Caco-2 (cell line): ENCODE measurements around the gene MYF6. TPM values are rescaled to one million over a fixed set of nuclear protein-coding genes. Genes with fewer than 3 reads are reported as not detected.

Experiments used
- BruUV-seq: library from RNA; stranded (reverse); fragments of 400-500 nt; replicated peaks from 2 replicates; lab custom pipeline; 2021; lab: Mats Ljungman, UMichigan
- CTCF ChIA-PET: fragments of 300-600 bp; sonication (Branson Sonifier 250); formaldehyde crosslinking; loops from one replicate; lab custom pipeline; 2022; ENCODE audit warnings: antibody characterized with exemption; lab: Charles Lee
- POLR2A ChIA-PET: fragments of 300-600 bp; sonication (Branson Sonifier 250); formaldehyde crosslinking; loops from one replicate; lab custom pipeline; 2022; ENCODE audit warnings: antibody characterized with exemption; lab: Charles Lee
- DNase-seq, 2 experiments: peaks; one replicate each; pipeline versions ENCODE4 v3.0.0 to v3.0.0-alpha.2; 2020 to 2022
- H3K27me3 ChIP-seq: replicated peaks from 2 replicates; pipeline ENCODE4 v1.6.0; 2011; ENCODE audit warnings: low read length; ENCODE audit not compliant: control insufficient read depth, insufficient read depth
- H3K36me3 ChIP-seq: 2 replicates; pipeline ENCODE4 v1.5.1; 2011; ENCODE audit warnings: low read length; ENCODE audit not compliant: control insufficient read depth, insufficient read depth
- H3K4me1 ChIP-seq: fragments of 250-450 bp; sonication (Bioruptor Pico); 2 replicates; pipeline ENCODE4 v1.5.1; 2020; ENCODE audit warnings: mild to moderate bottlenecking
- H3K4me3 ChIP-seq: 2 replicates; pipeline ENCODE4 v1.5.1; 2011; ENCODE audit warnings: low read depth, mild to moderate bottlenecking, control low read depth, low read length
- H3K9me3 ChIP-seq: fragments of 250-450 bp; sonication (Bioruptor Pico); 2 replicates; pipeline ENCODE4 v1.5.1; 2020; ENCODE audit warnings: mild to moderate bottlenecking, moderate library complexity
- H3K27ac Mint-ChIP-seq: one replicate; pipeline ENCODE4 v1.8.0; 2022; ENCODE audit warnings: mixed read lengths; ENCODE audit not compliant: unreplicated experiment
- H3K27me3 Mint-ChIP-seq: one replicate; pipeline ENCODE4 v1.8.0; 2022; ENCODE audit warnings: mixed read lengths; ENCODE audit not compliant: insufficient read depth, unreplicated experiment
- H3K36me3 Mint-ChIP-seq: one replicate; pipeline ENCODE4 v1.8.0; 2022; ENCODE audit warnings: mild to moderate bottlenecking, mixed read lengths; ENCODE audit not compliant: insufficient read depth, unreplicated experiment
- H3K4me1 Mint-ChIP-seq: one replicate; pipeline ENCODE4 v1.8.0; 2022; ENCODE audit warnings: low read depth, mixed read lengths; ENCODE audit not compliant: unreplicated experiment
- H3K4me3 Mint-ChIP-seq: one replicate; pipeline ENCODE4 v1.8.0; 2022; ENCODE audit warnings: mild to moderate bottlenecking, moderate library complexity, mixed read lengths; ENCODE audit not compliant: unreplicated experiment
- H3K9me3 Mint-ChIP-seq: one replicate; pipeline ENCODE4 v1.8.0; 2022; ENCODE audit warnings: mixed read lengths; ENCODE audit not compliant: unreplicated experiment
- CTCF ChIP-seq, 2 experiments: fragments of 200-600 bp in 1 of 2; IDR thresholded peaks; 1 replicate in 1 of 2; 2 replicates in 1 of 2; pipeline versions ENCODE4 v1.5.1 to v1.8.0; 2011 to 2022; ENCODE audit warnings: antibody characterized with exemption in 1 of 2, control low read depth in 1 of 2, inconsistent platforms in 1 of 2, low read depth in 1 of 2, low read length in 1 of 2, mild to moderate bottlenecking in 1 of 2, moderate library complexity in 1 of 2; ENCODE audit not compliant: insufficient read depth in 1 of 2, severe bottlenecking in 1 of 2, unreplicated experiment in 1 of 2
- intact Hi-C: fragments of 100-400 bp; cut with micrococcal nuclease; formaldehyde crosslinking; loops from one replicate; pipeline ENCODE4 v1.10.0; 2022; ENCODE audit not compliant: unreplicated experiment
- total RNA-seq: library from RNA; stranded (reverse); gene quantifications from 2 replicates; pipeline ENCODE4 v1.2.3, GENCODE V29; 2022

MYF6 gene
- total RNA-seq, 1 experiment from 2014 or later, result not detected

GRCh38 chr12:80745851-80746505 is 38.5 kb downstream of the MYF6 start:
- TF ChIP-seq CTCF (IDR thresholded peaks at IDR 0.05; ENCODE audit: insufficient read depth in 1 of 2, low read depth in 1 of 2, low read length in 1 of 2, severe bottlenecking in 1 of 2, unreplicated experiment in 1 of 2), result no peak
- Mint-ChIP-seq H3K27ac (no peak overlapping the region), H3K4me1 (no peaks in the 10 kb centered on the region), H3K4me3 (no peak overlapping the region), H3K27me3 (peaks cover 15% of the 10 kb centered on the region), H3K9me3 (no peaks in the 10 kb centered on the region), H3K36me3 (no peaks in the 10 kb centered on the region)
- ChIA-PET CTCF (no interaction called here), POLR2A (no interaction called here)
- intact Hi-C loops, result no loop called here
- Histone ChIP-seq H3K36me3 (no peaks in the 10 kb centered on the region), H3K4me3 (no peak overlapping the region), H3K9me3 (no peaks in the 10 kb centered on the region), H3K4me1 (no peaks in the 10 kb centered on the region), H3K27me3 (no peaks in the 10 kb centered on the region)
- DNase-seq, result no peak
- no TSS peak for BruUV-seq

- H3K36me3 ChIP-seq, result no peaks in the 10 kb centered on the region
- no peak for DNase-seq
- H3K36me3 Mint-ChIP-seq, result no peaks in the 10 kb centered on the region
- CTCF ChIA-PET, result no interaction called here
- POLR2A ChIA-PET, result no interaction called here
- H3K4me1 ChIP-seq, result no peaks in the 10 kb centered on the region
- H3K4me3 ChIP-seq, result no peak overlapping the region
- TF ChIP-seq CTCF (IDR thresholded peaks at IDR 0.05; ENCODE audit: insufficient read depth in 1 of 2, low read depth in 1 of 2, low read length in 1 of 2, severe bottlenecking in 1 of 2, unreplicated experiment in 1 of 2), result no peak
- no peaks in the 10 kb centered on the region for H3K9me3 Mint-ChIP-seq
- H3K4me1 Mint-ChIP-seq, result no peaks in the 10 kb centered on the region
- BruUV-seq, result no TSS peak
- H3K9me3 ChIP-seq, result no peaks in the 10 kb centered on the region
- H3K4me3 Mint-ChIP-seq, result no peak overlapping the region
- intact Hi-C loops, result no loop called here
- H3K27me3 Mint-ChIP-seq, result peaks cover 2% of the 10 kb centered on the region
- no peaks in the 10 kb centered on the region for H3K27me3 ChIP-seq
- no peak overlapping the region for H3K27ac Mint-ChIP-seq
Measured at GRCh38 chr12:80747800-80748199, 40.4 kb downstream of the MYF6 start.

GRCh38 chr12:80749456-80749855 is 42.0 kb downstream of the MYF6 start:
- H3K27me3 Mint-ChIP-seq, result peaks cover 2% of the 10 kb centered on the region
- no peak overlapping the region for H3K4me3 Mint-ChIP-seq
- H3K4me1 ChIP-seq, result no peaks in the 10 kb centered on the region
- H3K27ac Mint-ChIP-seq, result no peak overlapping the region
- no peaks in the 10 kb centered on the region for H3K27me3 ChIP-seq
- intact Hi-C loops, result no loop called here
- H3K36me3 ChIP-seq, result no peaks in the 10 kb centered on the region
- H3K4me3 ChIP-seq, result no peak overlapping the region
- no peaks in the 10 kb centered on the region for H3K9me3 Mint-ChIP-seq
- ChIA-PET CTCF (no interaction called here), POLR2A (no interaction called here)
- no peaks in the 10 kb centered on the region for H3K4me1 Mint-ChIP-seq
- no peak for DNase-seq
- H3K36me3 Mint-ChIP-seq, result no peaks in the 10 kb centered on the region
- H3K9me3 ChIP-seq, result no peaks in the 10 kb centered on the region
- BruUV-seq, result no TSS peak
- no peak for TF ChIP-seq CTCF (IDR thresholded peaks at IDR 0.05; ENCODE audit: insufficient read depth in 1 of 2, low read depth in 1 of 2, low read length in 1 of 2, severe bottlenecking in 1 of 2, unreplicated experiment in 1 of 2)
